Cardiac fibroblast (primary cell): Measurements from ENCODE around the gene C16orf82.

Source experiments
- DNase-seq, 2 donors: peaks; one replicate each; pipeline versions ENCODE4 v3.0.0 to v3.0.0-alpha.2; 2010; ENCODE audit warnings: low read depth in 2 of 2
- H3K4me3 ChIP-seq, 2 donors: replicated peaks in 1 of 2; 1 replicate in 1 of 2; 2 replicates in 1 of 2; pipeline ENCODE4 v1.5.1; 2011; ENCODE audit warnings: low read depth in 2 of 2, low read length in 2 of 2, mild to moderate bottlenecking in 2 of 2, moderate library complexity in 1 of 2
- TF ChIP-seq, protein P1 (sequence below): IDR thresholded peaks from one replicate; pipeline ENCODE4 v1.5.1; 2011; ENCODE audit warnings: low read depth, mild to moderate bottlenecking, low read length, inconsistent platforms

Gene C16orf82

GRCh38 chr16:27102701-27103575 lies 36.2 kb downstream of the C16orf82 start:
- TF ChIP-seq, protein P1, sequence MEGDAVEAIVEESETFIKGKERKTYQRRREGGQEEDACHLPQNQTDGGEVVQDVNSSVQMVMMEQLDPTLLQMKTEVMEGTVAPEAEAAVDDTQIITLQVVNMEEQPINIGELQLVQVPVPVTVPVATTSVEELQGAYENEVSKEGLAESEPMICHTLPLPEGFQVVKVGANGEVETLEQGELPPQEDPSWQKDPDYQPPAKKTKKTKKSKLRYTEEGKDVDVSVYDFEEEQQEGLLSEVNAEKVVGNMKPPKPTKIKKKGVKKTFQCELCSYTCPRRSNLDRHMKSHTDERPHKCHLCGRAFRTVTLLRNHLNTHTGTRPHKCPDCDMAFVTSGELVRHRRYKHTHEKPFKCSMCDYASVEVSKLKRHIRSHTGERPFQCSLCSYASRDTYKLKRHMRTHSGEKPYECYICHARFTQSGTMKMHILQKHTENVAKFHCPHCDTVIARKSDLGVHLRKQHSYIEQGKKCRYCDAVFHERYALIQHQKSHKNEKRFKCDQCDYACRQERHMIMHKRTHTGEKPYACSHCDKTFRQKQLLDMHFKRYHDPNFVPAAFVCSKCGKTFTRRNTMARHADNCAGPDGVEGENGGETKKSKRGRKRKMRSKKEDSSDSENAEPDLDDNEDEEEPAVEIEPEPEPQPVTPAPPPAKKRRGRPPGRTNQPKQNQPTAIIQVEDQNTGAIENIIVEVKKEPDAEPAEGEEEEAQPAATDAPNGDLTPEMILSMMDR = no peak
- no peak for DNase-seq
- no peak overlapping the region for H3K4me3 ChIP-seq

GRCh38 chr16:27103954-27104353 lies 37.2 kb downstream of the C16orf82 start:
- H3K4me3 ChIP-seq = no peak overlapping the region
- TF ChIP-seq, protein P1 = no peak
- no peak for DNase-seq

GRCh38 chr16:27106305-27106704 lies 39.6 kb downstream of the C16orf82 start:
- TF ChIP-seq, protein P1 = no peak
- no peak overlapping the region for H3K4me3 ChIP-seq
- no peak for DNase-seq

GRCh38 chr16:27107185-27107592 lies 40.5 kb downstream of the C16orf82 start:
- no peak overlapping the region for H3K4me3 ChIP-seq
- TF ChIP-seq, protein P1 = no peak
- DNase-seq = no peak

DNA sequence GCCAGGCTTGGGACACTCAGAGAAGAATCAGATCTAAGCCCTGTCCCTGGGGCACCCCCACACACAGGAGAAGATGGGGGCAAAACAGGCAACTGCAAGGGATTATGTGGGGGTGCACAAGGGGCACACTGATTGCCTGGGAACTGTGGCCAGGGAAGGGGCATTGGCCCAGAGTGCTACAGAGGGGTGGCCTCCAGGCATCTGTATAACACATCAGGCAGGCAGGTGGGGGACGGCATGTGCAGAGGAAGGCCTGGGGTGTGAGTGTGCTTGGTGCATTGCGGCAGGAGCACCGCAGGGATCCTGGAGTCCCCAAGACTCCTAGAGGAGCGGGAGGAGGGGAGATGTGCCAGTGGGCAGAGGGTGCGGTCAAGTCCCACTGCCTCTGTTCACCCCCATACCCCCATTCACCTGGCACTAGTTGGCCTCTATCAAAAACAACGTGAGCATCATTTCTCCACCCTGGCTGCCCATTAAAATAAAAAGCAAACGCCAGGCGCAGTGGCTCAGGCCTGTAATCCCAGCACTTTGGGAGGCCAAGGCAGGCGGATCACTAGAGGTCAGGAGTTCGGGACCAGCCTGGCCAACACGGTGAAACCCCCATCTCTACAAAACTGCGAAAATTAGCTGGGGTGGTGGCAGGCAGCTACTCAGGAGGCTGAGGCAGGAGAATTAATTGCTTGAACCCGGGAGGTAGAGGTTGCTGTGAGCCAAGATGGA lies 41.5 kb downstream of the C16orf82 start:
- DNase-seq = no peak
- no peak overlapping the region for H3K4me3 ChIP-seq
- TF ChIP-seq, protein P1 = no peak

DNA sequence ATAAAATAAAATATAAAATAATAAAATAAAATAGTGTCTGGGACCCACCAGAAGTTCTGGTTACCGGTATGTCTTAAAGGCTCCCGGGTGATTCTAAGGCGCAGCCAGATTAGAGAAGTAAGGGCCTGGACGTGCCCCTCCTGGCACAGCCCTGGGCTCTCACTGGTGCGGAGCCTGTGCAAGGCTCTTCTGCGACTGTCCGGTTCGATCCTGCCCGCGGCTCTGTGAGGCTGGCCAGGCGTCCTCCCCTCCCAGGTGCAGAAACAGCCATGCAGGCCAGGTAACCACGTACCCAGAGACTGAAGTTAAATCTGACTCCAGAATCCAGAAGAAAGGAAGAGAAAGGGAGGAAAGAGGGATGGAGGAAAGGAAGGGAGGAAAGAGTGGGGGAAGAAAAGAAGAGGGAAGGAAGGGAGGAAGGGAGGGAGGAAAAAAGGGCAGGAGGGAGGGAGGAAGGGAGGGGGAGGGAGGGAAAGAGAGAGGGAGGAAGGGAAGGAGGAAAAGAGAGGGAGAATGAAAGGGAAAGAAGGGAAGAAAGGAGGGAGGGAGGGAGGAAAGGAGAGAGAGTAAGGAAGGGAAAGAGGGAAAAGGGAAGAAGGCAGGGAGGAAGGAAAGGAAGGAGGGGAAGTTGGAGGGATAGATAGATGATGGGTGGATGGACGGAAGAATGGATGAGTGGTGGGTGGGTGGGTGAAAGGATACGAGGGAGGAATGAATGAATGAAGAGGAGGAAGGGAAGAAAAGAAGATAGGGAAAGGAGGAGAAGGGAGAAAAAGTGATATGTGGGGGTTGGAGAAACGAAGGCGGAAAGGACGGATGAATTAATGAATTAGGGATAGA lies 42.3 kb downstream of the C16orf82 start:
- DNase-seq = no peak
- TF ChIP-seq, protein P1 = no peak
- H3K4me3 ChIP-seq = peak overlapping the region; percentile 27 to 30
